ENCODE results near the gene PRDM5.

DNA sequence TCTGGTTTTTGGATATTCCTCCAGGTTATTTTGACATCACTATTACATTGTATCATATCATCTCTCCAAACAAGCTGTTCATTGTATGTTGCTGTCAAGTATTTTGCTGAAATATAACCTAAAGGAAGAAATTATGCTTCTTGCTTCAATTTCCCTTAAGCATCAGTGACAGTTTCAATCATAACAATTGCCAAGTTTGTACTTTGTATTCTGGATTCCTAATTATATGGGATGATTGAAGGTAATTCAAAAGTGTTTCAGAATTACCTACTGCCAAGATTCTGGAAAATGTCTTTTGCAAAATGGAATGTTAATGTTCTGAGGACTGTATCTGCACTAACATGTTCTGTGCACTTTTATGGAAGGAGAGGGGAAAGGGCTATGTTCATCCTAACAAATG, 228.7 kb downstream of the PRDM5 start:
- TF ChIP-seq LEF1 (IDR thresholded peaks at IDR 0.05; ENCODE audit: borderline replicate concordance) = no peak
- TF ChIP-seq BHLHE40 (IDR thresholded peaks at IDR 0.05; ENCODE audit: borderline replicate concordance) = no peak
